ENCODE results near the gene TEX261.
A peak's percentile ranks its signal among the peaks of the same experiment; 100 is the strongest.

TEX261 gene

DNA sequence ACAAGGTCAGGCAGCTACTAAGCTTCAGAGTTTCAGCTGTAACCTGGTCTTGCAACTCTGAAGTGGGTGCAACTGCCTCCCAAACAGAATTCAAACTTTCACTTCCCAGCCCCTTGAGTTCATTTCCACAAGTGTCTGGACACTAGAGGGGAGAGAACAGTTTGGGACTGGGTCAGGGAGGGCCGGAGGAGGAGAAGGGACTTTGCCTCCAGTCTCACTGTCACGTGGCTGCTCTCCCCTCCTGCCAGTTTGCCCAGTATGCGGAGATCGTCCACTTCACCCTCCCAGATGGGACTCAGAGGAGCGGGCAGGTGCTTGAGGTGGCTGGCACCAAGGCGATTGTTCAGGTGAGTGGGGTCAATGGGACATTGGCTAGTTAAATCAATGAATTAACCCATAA lies 36.9 kb downstream of the TEX261 start:
- Histone ChIP-seq H3K36me3 (ENCODE audit: control insufficient read depth in 2 of 2, insufficient read depth in 2 of 2, low read length in 2 of 2) (no peaks in the 10 kb centered on the region), H3K27ac (ENCODE audit: low read length) (no peak overlapping the region), H3K27me3 (ENCODE audit: control insufficient read depth in 1 of 2, insufficient read depth in 2 of 2, low read length in 2 of 2) (peaks cover 31 to 45% of the 10 kb centered on the region in 2 donors), H3K4me3 (ENCODE audit: low read length in 2 of 2) (no peak overlapping the region), H3K9ac (ENCODE audit: low read length in 2 of 2) (no peak overlapping the region), H3K9me3 (ENCODE audit: control insufficient read depth in 2 of 2, low read length in 2 of 2) (no peaks in the 10 kb centered on the region), H3K4me1 (ENCODE audit: control insufficient read depth, insufficient read depth, low read length) (no peaks in the 10 kb centered on the region)

DNA sequence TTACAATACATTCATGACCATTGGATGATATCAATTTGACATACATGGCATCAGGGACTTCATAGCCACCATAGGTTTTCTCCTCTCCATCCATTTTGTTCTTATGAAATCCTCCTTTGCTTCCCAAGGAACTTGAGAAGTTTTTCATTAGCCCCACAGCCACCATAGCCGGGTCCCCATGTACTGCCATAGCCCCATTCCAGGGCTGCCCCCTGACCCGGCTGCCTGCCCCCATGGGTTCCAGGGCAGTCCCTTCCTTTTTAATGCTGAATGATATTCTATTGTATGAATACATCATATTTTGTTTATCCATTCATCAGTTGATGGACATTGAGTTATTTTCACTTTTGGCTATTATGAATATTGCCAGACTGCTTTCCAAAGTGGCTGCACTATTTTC lies 38.5 kb downstream of the TEX261 start:
- Histone ChIP-seq H3K9me3 (ENCODE audit: control insufficient read depth in 2 of 2, low read length in 2 of 2) (no peaks in the 10 kb centered on the region), H3K4me3 (ENCODE audit: low read length in 2 of 2) (no peak overlapping the region), H3K36me3 (ENCODE audit: control insufficient read depth in 2 of 2, insufficient read depth in 2 of 2, low read length in 2 of 2) (no peaks in the 10 kb centered on the region), H3K4me1 (ENCODE audit: control insufficient read depth, insufficient read depth, low read length) (no peaks in the 10 kb centered on the region), H3K9ac (ENCODE audit: low read length in 2 of 2) (no peak overlapping the region), H3K27ac (ENCODE audit: low read length) (no peak overlapping the region), H3K27me3 (ENCODE audit: control insufficient read depth in 1 of 2, insufficient read depth in 2 of 2, low read length in 2 of 2) (peaks cover 26 to 32% of the 10 kb centered on the region in 2 donors)

DNA sequence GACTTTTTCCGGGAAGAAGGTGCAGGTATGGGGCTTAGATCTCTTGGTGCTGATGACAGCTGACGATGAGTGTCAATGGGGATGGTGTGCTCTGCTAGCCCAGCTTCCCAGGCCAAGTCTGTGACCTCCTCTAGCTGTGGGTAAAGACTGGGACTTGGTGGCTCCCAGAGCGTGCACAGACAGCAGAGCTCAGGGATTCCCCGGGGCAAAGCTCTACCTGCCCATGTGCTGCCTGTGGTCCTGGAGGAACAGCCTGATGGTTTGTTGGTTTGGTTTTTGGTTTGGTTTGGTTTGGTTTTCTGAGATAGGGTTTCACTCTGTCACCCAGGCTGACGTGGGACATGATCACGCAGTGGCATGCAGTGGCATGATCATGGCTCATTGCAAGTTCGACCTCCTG lies 39.8 kb downstream of the TEX261 start:
- no peaks in the 10 kb centered on the region for H3K36me3 ChIP-seq (ENCODE audit: control insufficient read depth in 2 of 2, insufficient read depth in 2 of 2, low read length in 2 of 2)
- no peak overlapping the region for H3K9ac ChIP-seq (ENCODE audit: low read length in 2 of 2)
- H3K27me3 ChIP-seq (ENCODE audit: control insufficient read depth in 1 of 2, insufficient read depth in 2 of 2, low read length in 2 of 2) = peaks cover 17 to 23% of the 10 kb centered on the region in 2 donors
- no peak overlapping the region for H3K4me3 ChIP-seq (ENCODE audit: low read length in 2 of 2)
- no peaks in the 10 kb centered on the region for H3K4me1 ChIP-seq (ENCODE audit: control insufficient read depth, insufficient read depth, low read length)
- no peak overlapping the region for H3K27ac ChIP-seq (ENCODE audit: low read length)
- no peaks in the 10 kb centered on the region for H3K9me3 ChIP-seq (ENCODE audit: control insufficient read depth in 2 of 2, low read length in 2 of 2)

DNA sequence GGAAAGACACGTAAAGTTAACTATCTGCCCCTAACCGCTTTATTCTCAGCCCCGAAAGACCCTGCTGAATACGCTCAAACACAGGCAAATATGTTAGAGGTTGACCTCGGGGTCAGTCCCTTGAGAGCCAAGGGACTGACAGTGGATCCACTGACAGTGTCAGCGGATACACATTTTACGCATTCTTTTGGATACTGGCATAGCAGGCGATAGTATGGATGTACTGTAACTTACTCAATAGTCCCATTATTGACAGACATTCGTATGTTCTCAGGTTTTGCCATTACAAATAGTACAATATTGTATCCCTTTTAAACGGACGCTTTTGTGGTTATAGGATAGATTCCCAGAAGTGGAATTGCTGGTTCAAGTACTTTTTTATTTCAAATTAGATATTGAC lies 45.6 kb downstream of the TEX261 start:
- no peak overlapping the region for H3K4me3 ChIP-seq (ENCODE audit: low read length in 2 of 2)
- H3K9me3 ChIP-seq (ENCODE audit: control insufficient read depth in 2 of 2, low read length in 2 of 2) = no peaks in the 10 kb centered on the region
- peaks cover 10 to 18% of the 10 kb centered on the region in 2 donors for H3K27me3 ChIP-seq (ENCODE audit: control insufficient read depth in 1 of 2, insufficient read depth in 2 of 2, low read length in 2 of 2)
- no peaks in the 10 kb centered on the region for H3K36me3 ChIP-seq (ENCODE audit: control insufficient read depth in 2 of 2, insufficient read depth in 2 of 2, low read length in 2 of 2)
- H3K4me1 ChIP-seq (ENCODE audit: control insufficient read depth, insufficient read depth, low read length) = peaks cover 11% of the 10 kb centered on the region
- H3K27ac ChIP-seq (ENCODE audit: low read length) = no peak overlapping the region
- H3K9ac ChIP-seq (ENCODE audit: low read length in 2 of 2) = no peak overlapping the region

DNA sequence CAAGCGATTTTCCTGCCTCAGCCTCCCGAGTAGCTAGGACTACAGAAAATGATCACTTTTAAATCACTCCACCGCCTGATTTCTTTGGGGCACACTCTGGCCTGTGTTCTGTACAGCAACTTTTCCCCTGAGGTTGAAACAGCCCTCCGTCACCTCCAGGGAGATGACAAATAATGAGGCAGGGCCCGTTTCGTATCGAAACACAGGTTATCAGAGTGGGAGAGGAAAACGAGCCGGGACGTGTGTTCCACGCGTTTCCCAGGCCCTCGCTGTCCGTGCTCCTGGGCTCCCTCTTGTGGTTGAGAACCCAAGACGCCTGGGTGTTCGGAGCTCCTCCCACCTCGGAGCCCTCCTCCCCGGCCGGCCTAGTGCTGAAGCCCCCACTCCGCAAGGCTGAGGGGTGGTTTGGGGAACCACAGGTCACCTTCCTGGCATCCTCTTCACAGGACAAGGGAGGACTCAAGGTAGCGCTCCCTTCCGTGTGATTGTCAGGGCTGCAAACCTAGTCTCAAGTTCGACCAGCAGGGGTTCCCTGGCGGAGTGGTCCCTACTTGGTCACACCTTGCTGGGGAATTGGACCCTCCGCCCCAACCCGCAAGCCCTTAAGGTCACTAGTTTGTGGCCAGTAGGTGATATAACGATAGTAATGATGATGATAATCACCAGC lies 46.2 kb downstream of the TEX261 start:
- Histone ChIP-seq H3K9ac (ENCODE audit: low read length in 2 of 2) (peak overlapping the region in 1 of 2 donors; percentile 74), H3K27me3 (ENCODE audit: control insufficient read depth in 1 of 2, insufficient read depth in 2 of 2, low read length in 2 of 2) (peaks cover 10 to 18% of the 10 kb centered on the region in 2 donors), H3K9me3 (ENCODE audit: control insufficient read depth in 2 of 2, low read length in 2 of 2) (no peaks in the 10 kb centered on the region), H3K27ac (ENCODE audit: low read length) (no peak overlapping the region), H3K4me3 (ENCODE audit: low read length in 2 of 2) (peak overlapping the region; percentile 20 to 73), H3K4me1 (ENCODE audit: control insufficient read depth, insufficient read depth, low read length) (peaks cover 11% of the 10 kb centered on the region), H3K36me3 (ENCODE audit: control insufficient read depth in 2 of 2, insufficient read depth in 2 of 2, low read length in 2 of 2) (no peaks in the 10 kb centered on the region)

DNA sequence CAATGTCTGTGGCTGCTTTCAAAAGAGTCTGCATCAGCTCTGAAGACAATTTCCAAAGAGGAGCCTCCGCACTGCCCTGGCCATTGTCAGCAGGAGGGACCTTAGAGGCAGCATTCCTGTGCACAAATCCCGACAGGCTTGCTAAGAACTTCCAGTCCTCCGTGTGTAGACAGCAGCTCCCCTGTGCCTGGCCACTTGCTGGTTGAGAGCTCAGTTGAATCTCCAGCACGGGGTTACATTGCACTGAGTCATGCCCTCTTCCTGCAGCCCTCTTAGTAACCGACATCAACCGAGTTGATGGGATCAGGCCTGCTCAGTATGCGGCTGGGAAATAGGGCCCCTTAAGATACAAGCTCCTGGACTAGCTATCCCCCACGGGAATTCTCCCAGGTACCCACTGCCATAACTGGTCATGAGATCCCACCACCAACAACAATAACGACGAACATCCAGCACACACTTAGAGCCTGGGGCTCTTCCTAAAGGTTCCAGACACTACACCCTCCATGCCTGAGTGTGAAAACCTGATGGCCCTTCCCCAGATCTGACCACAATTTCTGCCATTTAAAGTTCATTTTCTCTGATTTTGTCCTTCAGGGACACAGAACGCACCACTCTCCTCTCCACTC lies 47.0 kb downstream of the TEX261 start:
- Histone ChIP-seq H3K9ac (ENCODE audit: low read length in 2 of 2) (peak overlapping the region in 1 of 2 donors; percentile 29), H3K36me3 (ENCODE audit: control insufficient read depth in 2 of 2, insufficient read depth in 2 of 2, low read length in 2 of 2) (no peaks in the 10 kb centered on the region), H3K27me3 (ENCODE audit: control insufficient read depth in 1 of 2, insufficient read depth in 2 of 2, low read length in 2 of 2) (peaks cover 10 to 18% of the 10 kb centered on the region in 2 donors), H3K9me3 (ENCODE audit: control insufficient read depth in 2 of 2, low read length in 2 of 2) (no peaks in the 10 kb centered on the region), H3K4me1 (ENCODE audit: control insufficient read depth, insufficient read depth, low read length) (peaks cover 11% of the 10 kb centered on the region), H3K27ac (ENCODE audit: low read length) (no peak overlapping the region), H3K4me3 (ENCODE audit: low read length in 2 of 2) (peak overlapping the region in 1 of 2 donors; percentile 73)

DNA sequence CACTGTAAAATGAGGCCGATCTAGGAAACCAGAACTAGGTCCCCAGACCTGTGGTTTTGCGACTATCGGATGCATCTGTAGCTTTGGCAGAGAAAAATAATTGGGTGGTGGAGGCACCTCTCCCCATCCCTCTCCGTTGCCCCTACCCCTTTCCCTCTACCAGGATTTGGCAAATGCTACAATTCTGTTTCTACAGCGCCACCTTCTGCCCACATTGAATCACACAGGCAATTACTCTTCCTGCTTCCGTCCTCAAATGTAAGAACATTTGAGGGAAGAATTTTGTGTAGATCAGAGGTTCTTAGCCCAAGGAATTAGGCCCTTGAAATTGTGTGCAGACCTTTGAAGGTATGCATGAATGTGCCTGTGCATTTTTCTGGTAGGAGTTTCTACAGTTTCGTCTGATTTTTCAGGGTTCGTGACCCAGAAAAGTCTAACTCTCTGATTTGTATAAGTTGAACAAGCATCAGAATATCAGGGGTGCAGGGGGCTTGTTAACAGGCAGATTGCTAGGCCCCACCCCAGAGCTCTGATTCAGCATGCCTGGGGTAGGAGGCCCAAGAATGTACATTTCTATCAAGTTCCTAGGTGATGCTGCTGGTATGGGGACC lies 47.7 kb downstream of the TEX261 start:
- Histone ChIP-seq H3K9me3 (ENCODE audit: control insufficient read depth in 2 of 2, low read length in 2 of 2) (no peaks in the 10 kb centered on the region), H3K4me3 (ENCODE audit: low read length in 2 of 2) (no peak overlapping the region), H3K9ac (ENCODE audit: low read length in 2 of 2) (no peak overlapping the region), H3K27me3 (ENCODE audit: control insufficient read depth in 1 of 2, insufficient read depth in 2 of 2, low read length in 2 of 2) (peaks cover 10 to 20% of the 10 kb centered on the region in 2 donors), H3K36me3 (ENCODE audit: control insufficient read depth in 2 of 2, insufficient read depth in 2 of 2, low read length in 2 of 2) (no peaks in the 10 kb centered on the region), H3K27ac (ENCODE audit: low read length) (no peak overlapping the region), H3K4me1 (ENCODE audit: control insufficient read depth, insufficient read depth, low read length) (peaks cover 11% of the 10 kb centered on the region)

DNA sequence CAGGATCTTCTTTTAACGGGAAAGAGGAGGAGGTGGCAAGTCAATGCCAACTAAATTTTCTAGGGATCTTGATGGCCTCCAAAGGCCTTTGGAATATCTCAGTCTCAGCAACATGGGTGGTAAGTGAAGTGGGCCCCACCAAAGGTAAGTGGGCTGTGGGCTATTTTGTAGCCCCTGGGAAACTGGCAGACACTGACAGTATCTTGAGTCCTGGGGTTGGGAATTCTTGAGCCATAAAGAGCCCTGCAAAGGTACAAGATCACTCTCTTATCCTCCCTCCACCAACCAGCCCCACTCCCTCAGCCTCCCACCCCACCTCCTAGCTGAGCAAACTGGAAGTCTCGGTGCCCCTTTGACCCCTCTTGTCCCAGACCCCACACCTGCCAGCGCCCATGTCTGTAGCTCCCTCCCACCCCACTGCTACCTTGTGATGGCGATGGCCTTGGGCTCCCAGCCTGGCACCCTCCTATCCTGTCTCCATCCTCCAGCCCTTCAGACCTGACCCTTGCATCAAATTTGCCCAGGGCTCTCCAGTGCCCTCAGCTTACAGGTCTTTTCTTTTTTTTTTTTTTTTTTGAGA lies 50.5 kb downstream of the TEX261 start:
- Histone ChIP-seq H3K4me1 (ENCODE audit: control insufficient read depth, insufficient read depth, low read length) (peaks cover 11% of the 10 kb centered on the region), H3K9me3 (ENCODE audit: control insufficient read depth in 2 of 2, low read length in 2 of 2) (no peaks in the 10 kb centered on the region), H3K36me3 (ENCODE audit: control insufficient read depth in 2 of 2, insufficient read depth in 2 of 2, low read length in 2 of 2) (no peaks in the 10 kb centered on the region), H3K4me3 (ENCODE audit: low read length in 2 of 2) (no peak overlapping the region), H3K9ac (ENCODE audit: low read length in 2 of 2) (no peak overlapping the region), H3K27me3 (ENCODE audit: control insufficient read depth in 1 of 2, insufficient read depth in 2 of 2, low read length in 2 of 2) (peaks cover 10 to 27% of the 10 kb centered on the region in 2 donors), H3K27ac (ENCODE audit: low read length) (no peak overlapping the region)

DNA sequence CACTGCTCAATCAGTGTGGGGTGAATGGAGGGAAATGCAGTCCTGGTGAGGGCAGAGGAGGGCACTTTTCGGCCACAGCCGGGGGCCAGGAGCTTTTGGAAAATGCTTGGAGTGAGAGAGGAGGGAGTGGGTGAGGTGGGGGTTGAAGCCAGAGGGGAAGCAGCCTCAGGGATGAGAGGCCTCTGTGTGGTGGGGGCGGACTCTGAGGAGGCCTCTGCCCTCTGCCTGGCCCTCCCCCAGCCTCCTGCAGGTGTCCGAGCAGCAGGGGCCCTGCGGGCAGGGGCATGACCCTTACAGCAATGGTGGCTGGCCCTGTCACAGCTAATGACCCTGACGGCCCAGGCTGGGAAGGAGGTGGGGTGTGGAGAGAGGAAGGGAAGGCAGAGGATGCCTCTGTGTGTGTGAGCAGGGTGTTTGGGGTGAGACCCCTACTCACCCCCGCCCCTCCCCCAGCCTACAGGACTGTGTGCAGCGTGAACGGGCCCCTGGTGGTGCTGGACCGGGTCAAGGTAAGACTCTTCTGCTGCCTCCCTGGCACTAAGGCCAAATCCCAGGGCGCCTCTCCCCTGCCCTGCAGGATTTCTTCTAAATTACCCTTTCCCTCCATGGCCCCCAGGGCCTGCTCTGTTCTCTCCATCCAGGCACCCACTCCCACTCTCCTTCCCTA lies 51.3 kb downstream of the TEX261 start:
- no peaks in the 10 kb centered on the region for H3K9me3 ChIP-seq (ENCODE audit: control insufficient read depth in 2 of 2, low read length in 2 of 2)
- H3K4me3 ChIP-seq (ENCODE audit: low read length in 2 of 2) = no peak overlapping the region
- no peak overlapping the region for H3K9ac ChIP-seq (ENCODE audit: low read length in 2 of 2)
- peaks cover 7% of the 10 kb centered on the region for H3K4me1 ChIP-seq (ENCODE audit: control insufficient read depth, insufficient read depth, low read length)
- no peak overlapping the region for H3K27ac ChIP-seq (ENCODE audit: low read length)
- H3K36me3 ChIP-seq (ENCODE audit: control insufficient read depth in 2 of 2, insufficient read depth in 2 of 2, low read length in 2 of 2) = no peaks in the 10 kb centered on the region
- H3K27me3 ChIP-seq (ENCODE audit: control insufficient read depth in 1 of 2, insufficient read depth in 2 of 2, low read length in 2 of 2) = peaks cover 13 to 31% of the 10 kb centered on the region in 2 donors

DNA sequence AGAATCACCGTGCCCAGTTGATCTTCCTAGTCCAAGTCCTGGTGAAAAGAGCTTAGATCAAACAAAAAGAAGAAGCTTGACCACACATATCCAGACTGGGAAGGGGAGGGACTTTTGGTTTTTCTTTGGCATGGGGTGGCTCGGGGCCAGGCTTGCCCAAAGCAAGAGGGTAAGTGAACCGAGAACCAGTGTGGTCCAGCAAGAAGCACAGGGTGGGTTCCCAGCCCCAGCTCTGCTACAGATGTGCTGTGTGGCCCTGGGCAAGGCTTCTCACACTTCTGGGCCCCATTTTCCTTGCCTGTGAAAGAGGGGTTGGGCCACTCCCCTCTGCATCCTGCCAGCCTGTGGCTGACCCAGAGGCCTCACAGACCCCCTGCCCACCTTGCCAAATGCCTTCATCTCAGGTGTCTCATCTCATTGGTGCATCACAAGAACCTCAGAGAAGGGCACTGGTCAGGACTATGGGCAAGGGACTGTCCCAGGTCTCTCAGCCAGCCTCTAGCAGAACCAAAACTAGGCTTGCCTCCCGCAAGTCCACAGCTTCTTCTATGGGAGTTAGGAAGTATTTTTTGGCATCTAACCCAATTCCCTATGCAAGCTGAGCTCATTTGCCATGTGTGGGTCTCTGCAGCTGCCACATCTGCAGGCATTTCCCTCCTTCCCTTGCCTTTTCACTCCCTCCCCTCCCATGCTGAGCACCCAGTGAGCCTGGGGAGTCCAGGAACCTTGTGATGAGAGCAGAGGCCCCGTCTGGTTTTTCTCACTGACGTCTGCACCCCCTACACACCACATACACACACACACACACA lies 52.1 kb downstream of the TEX261 start:
- H3K4me3 ChIP-seq (ENCODE audit: low read length in 2 of 2) = no peak overlapping the region
- H3K9ac ChIP-seq (ENCODE audit: low read length in 2 of 2) = no peak overlapping the region
- no peaks in the 10 kb centered on the region for H3K36me3 ChIP-seq (ENCODE audit: control insufficient read depth in 2 of 2, insufficient read depth in 2 of 2, low read length in 2 of 2)
- peaks cover 11 to 32% of the 10 kb centered on the region in 2 donors for H3K27me3 ChIP-seq (ENCODE audit: control insufficient read depth in 1 of 2, insufficient read depth in 2 of 2, low read length in 2 of 2)
- peaks cover under 1% of the 10 kb centered on the region for H3K4me1 ChIP-seq (ENCODE audit: control insufficient read depth, insufficient read depth, low read length)
- H3K9me3 ChIP-seq (ENCODE audit: control insufficient read depth in 2 of 2, low read length in 2 of 2) = no peaks in the 10 kb centered on the region
- H3K27ac ChIP-seq (ENCODE audit: low read length) = no peak overlapping the region
